PC-9 (cell line): ENCODE data around the gene PEX5. TPM values are rescaled to one million over a fixed set of nuclear protein-coding genes. Genes with fewer than 3 reads are reported as not detected.

ENCODE experiments used
- Bru-seq: library from RNA; stranded (reverse); fragments of 400-500 nt; gene quantifications from one replicate; lab custom pipeline; 2021; lab: Mats Ljungman, UMichigan
- BruChase-seq, 2 experiments: library from RNA; stranded (reverse); fragments of 400-500 nt; gene quantifications; one replicate each; lab custom pipeline; 2021; lab: Mats Ljungman, UMichigan
- BruUV-seq: library from RNA; stranded (reverse); fragments of 400-500 nt; replicated peaks from 2 replicates; lab custom pipeline; 2021; lab: Mats Ljungman, UMichigan
- CTCF ChIA-PET: fragments of 300-600 bp; sonication (Branson Sonifier 250); formaldehyde crosslinking; loops from one replicate; lab custom pipeline; 2022; ENCODE audit warnings: antibody characterized with exemption; lab: Charles Lee
- POLR2A ChIA-PET: fragments of 300-600 bp; sonication (Branson Sonifier 250); formaldehyde crosslinking; loops from one replicate; lab custom pipeline; 2022; ENCODE audit warnings: antibody characterized with exemption; ENCODE audit not compliant: unreplicated experiment; lab: Charles Lee
- DNase-seq, 2 experiments: peaks; one replicate each; pipeline versions ENCODE4 v3.0.0 to v3.0.0-alpha.2; 2015 to 2022; ENCODE audit warnings: mixed read lengths in 1 of 2
- H2AFZ ChIP-seq: fragments of 200-600 bp; sonication (generic); 2 replicates; pipeline ENCODE4 v1.8.1; 2017; ENCODE audit warnings: antibody characterized with exemption
- H3F3A ChIP-seq: fragments of 200-600 bp; sonication (generic); 2 replicates; pipeline ENCODE4 v1.8.1; 2017; ENCODE audit warnings: antibody characterized with exemption, mild to moderate bottlenecking, low read depth; ENCODE audit not compliant: insufficient read depth
- H3K27ac ChIP-seq: fragments of 200-600 bp; sonication (generic); 2 replicates; pipeline ENCODE4 v1.6.1; 2016; ENCODE audit warnings: mixed run types
- H3K27me3 ChIP-seq: fragments of 200-600 bp; sonication (generic); 2 replicates; pipeline ENCODE4 v1.6.1; 2016; ENCODE audit warnings: low read depth, mixed run types; ENCODE audit not compliant: insufficient read depth
- H3K36me3 ChIP-seq: fragments of 200-600 bp; sonication (generic); 2 replicates; pipeline ENCODE4 v1.6.1; 2016; ENCODE audit warnings: low read depth, mixed run types
- H3K4me1 ChIP-seq: fragments of 200-600 bp; sonication (generic); replicated peaks from 2 replicates; pipeline ENCODE4 v1.6.1; 2016; ENCODE audit warnings: mixed run types; ENCODE audit not compliant: insufficient read depth
- H3K4me2 ChIP-seq: fragments of 200-600 bp; sonication (generic); 2 replicates; pipeline ENCODE4 v1.6.1; 2017; ENCODE audit warnings: mixed run types
- H3K4me3 ChIP-seq: fragments of 200-600 bp; sonication (generic); 2 replicates; pipeline ENCODE4 v1.6.1; 2016; ENCODE audit warnings: mixed run types
- H3K79me2 ChIP-seq: fragments of 200-600 bp; sonication (generic); 2 replicates; pipeline ENCODE4 v1.6.1; 2017; ENCODE audit warnings: low read depth, mixed run types
- H3K9me2 ChIP-seq: fragments of 200-600 bp; sonication (generic); 2 replicates; pipeline ENCODE4 v1.8.1; 2017; ENCODE audit warnings: mild to moderate bottlenecking; ENCODE audit not compliant: insufficient read depth
- H3K9me3 ChIP-seq: fragments of 200-600 bp; sonication (generic); 2 replicates; pipeline ENCODE4 v1.8.1; 2016; ENCODE audit warnings: low read depth; ENCODE audit not compliant: insufficient read depth
- H4K20me1 ChIP-seq: fragments of 200-600 bp; sonication (generic); 2 replicates; pipeline ENCODE4 v1.8.1; 2017; ENCODE audit not compliant: insufficient read depth
- EZH2 ChIP-seq: fragments of 200-600 bp; sonication (generic); IDR thresholded peaks from 2 replicates; pipeline ENCODE4 v1.8.0; 2017; ENCODE audit warnings: antibody characterized with exemption, low read depth
- intact Hi-C: fragments of 100-400 bp; cut with micrococcal nuclease; formaldehyde crosslinking; loops from one replicate; pipeline ENCODE4 v1.10.0; 2022; ENCODE audit not compliant: unreplicated experiment
- long read RNA-seq: library from polyadenylated mRNA; stranded (forward); transcript quantifications from one replicate; pipeline ENCODE4 v2.0.0, GENCODE V29; 2022
- total RNA-seq: library from RNA; stranded (reverse); gene quantifications from 2 replicates; pipeline ENCODE4 v1.2.3, GENCODE V29; 2021
- TF ChIP-seq, protein P1 (sequence below): fragments of 200-600 bp; sonication (generic); conservative IDR thresholded peaks from 2 replicates; pipeline ENCODE4 v1.6.1; 2017; ENCODE audit warnings: mixed run types, antibody characterized with exemption, mild to moderate bottlenecking, moderate library complexity

Gene PEX5
- 62.1 and 76.3 TPM in 2 replicates for total RNA-seq
- percentile 74 among the genes with signal in this experiment for Bru-seq, nascent RNA
- BruChase-seq, experiment 1, labeled RNA remaining after a 2-hour chase = percentile 78 among the genes with signal in this experiment
- BruChase-seq, experiment 2, labeled RNA remaining after a 6-hour chase = percentile 87 among the genes with signal in this experiment
- long read RNA-seq, partial matches to known transcripts = 2 of 7 reads
- long read RNA-seq, other reads (novel, unspliced or antisense) = 5 of 7 reads

DNA sequence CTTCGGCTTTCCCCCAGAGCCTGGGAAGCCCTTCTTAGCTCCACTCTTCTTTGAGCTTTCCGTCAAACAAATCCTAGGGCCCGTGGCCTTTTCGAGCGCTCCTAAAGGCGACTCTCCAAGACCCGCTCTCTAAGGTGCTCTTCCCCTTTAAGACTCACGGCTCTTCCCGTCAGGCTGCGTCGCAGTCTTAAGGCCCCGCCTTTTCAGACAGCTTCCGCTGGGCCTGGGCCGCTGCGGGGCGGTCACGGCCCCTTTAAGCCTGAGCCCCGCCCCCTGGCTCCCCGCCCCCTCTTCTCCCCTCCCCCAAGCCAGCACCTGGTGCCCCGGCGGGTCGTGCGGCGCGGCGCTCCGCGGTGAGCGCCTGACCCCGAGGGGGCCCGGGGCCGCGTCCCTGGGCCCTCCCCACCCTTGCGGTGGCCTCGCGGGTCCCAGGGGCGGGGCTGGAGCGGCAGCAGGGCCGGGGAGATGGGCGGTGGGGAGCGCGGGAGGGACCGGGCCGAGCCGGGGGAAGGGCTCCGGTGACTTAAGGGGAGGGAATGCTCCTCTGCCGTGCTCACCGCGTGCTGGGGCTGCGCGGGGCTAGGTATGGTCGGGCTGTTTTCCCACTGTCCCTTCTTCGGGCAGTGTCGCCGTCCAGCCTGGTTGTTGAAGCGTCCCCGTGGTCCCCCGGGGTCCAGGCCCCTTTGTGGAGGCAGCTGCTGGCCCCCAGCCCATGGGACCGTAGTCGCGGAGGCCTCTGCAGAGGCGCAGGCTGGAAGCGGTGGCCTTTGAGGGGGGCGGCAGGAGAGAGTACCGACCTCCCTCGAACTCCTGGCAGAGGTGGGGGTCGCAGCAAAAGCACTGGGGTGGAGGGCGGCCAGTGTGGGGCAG is at the start of gene PEX5:
TSS of gene PEX5 (plus strand) at position 289 of the 870 bp plus-strand sequence. CDS start 692 bp downstream, outside the sequence.
- ChIA-PET POLR2A (interaction anchor here (0.6 to 0.7 kb wide), 5 partner anchors 121 to 500 kb away, joined by 3 to 25 read pairs (median 4); partner anchors contain the start of gene ZNF384), CTCF (interaction anchor here (0.6 kb wide), 2 partner anchors 483 to 851 kb away, joined by 3 to 5 read pairs; no protein-coding TSS in a partner anchor)
- Histone ChIP-seq H3F3A (peaks cover 18% of the 10 kb centered on the region; the same call in 1 of the 2 replicates), H3K27ac (peak within 1 kb of the TSS; percentile 48), H3K36me3 (peaks cover 30% of the 10 kb centered on the region; the same call in 1 of the 2 replicates), H2AFZ (peak within 1 kb of the TSS; percentile 99), H3K4me1 (peaks cover 23% of the 10 kb centered on the region), H3K27me3 (no peaks in the 10 kb centered on the region), H3K9me2 (no peaks in the 10 kb centered on the region), H4K20me1 (0 out of 2 replicates have a peak, but pooled peaks cover 3% of the 10 kb centered on the region), H3K4me3 (peak within 1 kb of the TSS; percentile 73), H3K4me2 (peak within 1 kb of the TSS; percentile 93), H3K9me3 (no peaks in the 10 kb centered on the region), H3K79me2 (peaks cover 31% of the 10 kb centered on the region)
- TF ChIP-seq EZH2 = no peak
- TF ChIP-seq, protein P1, sequence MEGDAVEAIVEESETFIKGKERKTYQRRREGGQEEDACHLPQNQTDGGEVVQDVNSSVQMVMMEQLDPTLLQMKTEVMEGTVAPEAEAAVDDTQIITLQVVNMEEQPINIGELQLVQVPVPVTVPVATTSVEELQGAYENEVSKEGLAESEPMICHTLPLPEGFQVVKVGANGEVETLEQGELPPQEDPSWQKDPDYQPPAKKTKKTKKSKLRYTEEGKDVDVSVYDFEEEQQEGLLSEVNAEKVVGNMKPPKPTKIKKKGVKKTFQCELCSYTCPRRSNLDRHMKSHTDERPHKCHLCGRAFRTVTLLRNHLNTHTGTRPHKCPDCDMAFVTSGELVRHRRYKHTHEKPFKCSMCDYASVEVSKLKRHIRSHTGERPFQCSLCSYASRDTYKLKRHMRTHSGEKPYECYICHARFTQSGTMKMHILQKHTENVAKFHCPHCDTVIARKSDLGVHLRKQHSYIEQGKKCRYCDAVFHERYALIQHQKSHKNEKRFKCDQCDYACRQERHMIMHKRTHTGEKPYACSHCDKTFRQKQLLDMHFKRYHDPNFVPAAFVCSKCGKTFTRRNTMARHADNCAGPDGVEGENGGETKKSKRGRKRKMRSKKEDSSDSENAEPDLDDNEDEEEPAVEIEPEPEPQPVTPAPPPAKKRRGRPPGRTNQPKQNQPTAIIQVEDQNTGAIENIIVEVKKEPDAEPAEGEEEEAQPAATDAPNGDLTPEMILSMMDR = no peak
- peak; percentile 89 to 90 for DNase-seq
- BruUV-seq = no TSS peak
- intact Hi-C loops = loop anchor here (1.0 to 5.0 kb wide), 5 partner anchors 129 to 262 kb away; partner anchors contain the start of genes ATN1, C12orf57, C1S and LPCAT3

DNA sequence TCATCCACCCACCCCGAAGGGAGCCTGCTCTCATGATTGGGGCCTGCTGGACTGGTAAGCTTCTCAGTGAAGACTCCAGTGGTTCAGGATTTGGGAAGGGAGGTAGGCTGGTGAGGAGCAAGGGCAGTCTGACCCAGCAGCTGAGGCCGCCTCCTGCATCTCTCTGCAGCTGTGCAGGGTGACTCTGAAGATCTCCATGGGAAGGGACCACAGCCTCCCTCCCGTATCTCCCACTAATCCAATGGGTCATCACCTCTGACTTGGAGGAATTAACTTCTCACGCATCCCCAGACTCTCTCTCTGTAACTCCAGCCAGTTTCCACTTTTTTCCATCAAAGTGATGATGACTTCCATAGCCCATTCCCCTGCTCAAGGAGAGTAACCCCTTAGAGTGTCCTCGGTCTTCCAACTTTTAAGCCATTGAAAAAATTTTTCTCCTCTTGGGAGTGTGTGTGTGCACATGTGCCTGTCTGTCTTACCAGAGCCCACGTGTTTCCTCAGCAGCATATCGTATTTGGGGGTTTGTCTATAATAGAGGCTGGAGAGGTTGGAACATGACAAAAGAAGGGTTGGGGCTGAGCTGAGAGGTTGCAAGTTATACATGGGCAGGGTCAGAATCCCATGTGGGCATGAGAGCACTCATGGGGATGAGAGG is 48.0 kb upstream of the PEX5 start:
- no peaks in the 10 kb centered on the region for H3K79me2 ChIP-seq
- H3K9me3 ChIP-seq = no peaks in the 10 kb centered on the region
- BruUV-seq = no TSS peak
- ChIA-PET CTCF (interaction anchor here (0.6 to 2.7 kb wide), 3 partner anchors 11 to 1878 kb away, joined by 4 to 11 read pairs (median 4); no protein-coding TSS in a partner anchor), POLR2A (interaction anchor here (0.5 to 0.6 kb wide), 2 partner anchors 126 to 263 kb away, joined by 7 to 32 read pairs; no protein-coding TSS in a partner anchor)
- H3K27me3 ChIP-seq = no peaks in the 10 kb centered on the region
- H3K27ac ChIP-seq = no peak overlapping the region
- no peaks in the 10 kb centered on the region; the same call in 1 of the 2 replicates for H3F3A ChIP-seq
- DNase-seq = no peak
- no peaks in the 10 kb centered on the region for H3K4me1 ChIP-seq
- H2AFZ ChIP-seq = no peak overlapping the region
- H3K4me2 ChIP-seq = no peak overlapping the region
- intact Hi-C loops = loop anchor here (1.0 to 2.0 kb wide), 3 partner anchors 47 to 497 kb away; partner anchors contain the start of gene C12orf57
- peaks cover 11% of the 10 kb centered on the region; the same call in 1 of the 2 replicates for H3K36me3 ChIP-seq
- H3K9me2 ChIP-seq = no peaks in the 10 kb centered on the region
- no peaks in the 10 kb centered on the region; the same call in 1 of the 2 replicates for H4K20me1 ChIP-seq
- no peak for TF ChIP-seq EZH2
- H3K4me3 ChIP-seq = no peak overlapping the region

DNA sequence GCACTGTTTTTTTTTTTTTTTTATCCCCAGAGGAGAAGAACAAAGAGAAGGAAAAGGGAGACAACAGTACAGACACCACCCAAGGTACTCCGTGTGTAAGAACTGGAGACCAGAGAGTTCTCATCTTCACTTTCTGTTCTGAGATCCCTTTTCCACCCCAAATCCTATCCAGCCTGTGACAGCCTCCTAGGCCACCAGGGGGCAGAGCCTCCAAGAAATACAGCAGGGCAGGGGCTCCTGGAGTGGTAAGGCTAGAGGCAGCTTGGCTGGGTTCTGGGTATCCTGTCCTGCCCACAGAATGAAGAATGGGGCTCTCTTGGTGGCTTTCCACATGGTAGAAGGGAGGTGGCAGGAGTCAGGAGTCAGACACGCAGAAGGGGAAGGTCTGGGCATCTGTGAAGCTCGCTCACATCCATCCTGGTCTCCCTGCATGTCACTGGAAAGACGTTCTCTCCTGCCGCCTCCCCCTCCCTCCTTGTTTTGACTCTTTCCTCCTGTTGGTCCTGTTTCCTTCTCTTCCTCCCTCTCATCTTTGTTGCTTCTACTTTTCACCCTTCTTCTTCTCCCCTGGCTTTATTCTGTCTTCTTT is 47.3 kb upstream of the PEX5 start:
- H3K27me3 ChIP-seq = no peaks in the 10 kb centered on the region
- TF ChIP-seq, protein P1 = peak; percentile 91
- no peak for TF ChIP-seq EZH2
- intact Hi-C loops = loop anchor here (1.0 to 2.0 kb wide), 3 partner anchors 46 to 497 kb away; partner anchors contain the start of gene C12orf57
- H3K4me1 ChIP-seq = no peaks in the 10 kb centered on the region
- H3K4me2 ChIP-seq = no peak overlapping the region
- H3K36me3 ChIP-seq = peaks cover 4% of the 10 kb centered on the region; the same call in 1 of the 2 replicates
- no peaks in the 10 kb centered on the region; the same call in 1 of the 2 replicates for H4K20me1 ChIP-seq
- no peaks in the 10 kb centered on the region for H3K9me3 ChIP-seq
- CTCF ChIA-PET = interaction anchor here (0.6 to 2.7 kb wide), 5 partner anchors 10 to 1878 kb away, joined by 3 to 11 read pairs (median 4); no protein-coding TSS in a partner anchor
- no peak overlapping the region for H3K27ac ChIP-seq
- DNase-seq = peak; percentile 52 to 61
- H3F3A ChIP-seq = no peaks in the 10 kb centered on the region; the same call in 1 of the 2 replicates
- H3K4me3 ChIP-seq = no peak overlapping the region
- no TSS peak for BruUV-seq
- H3K9me2 ChIP-seq = no peaks in the 10 kb centered on the region
- H3K79me2 ChIP-seq = no peaks in the 10 kb centered on the region
- POLR2A ChIA-PET = interaction anchor here (0.5 to 0.6 kb wide), 3 partner anchors 13 to 264 kb away, joined by 3 to 32 read pairs (median 7); no protein-coding TSS in a partner anchor
- no peak overlapping the region for H2AFZ ChIP-seq
